HepG2 (cell line): ENCODE measurements around the gene FDXR. TPM values are rescaled to one million over a fixed set of nuclear protein-coding genes. Genes with fewer than 3 reads are reported as not detected.

Experiments used
- ATM ChIP-seq: fragments of 450-650 bp; IDR thresholded peaks from 2 replicates; pipeline ENCODE4 v1.7.1; 2017; ENCODE audit warnings: mild to moderate bottlenecking, borderline replicate concordance
- CREB1 ChIP-seq, 2 experiments: fragments of 450-650 bp in 1 of 2; IDR thresholded peaks; 2 replicates each; pipeline ENCODE4 v1.6.1; 2016 to 2017; ENCODE audit warnings: control low read depth in 1 of 2, mild to moderate bottlenecking in 1 of 2, missing compliant biosample characterization in 1 of 2, missing genetic modification characterization in 1 of 2
- MAZ ChIP-seq, 2 experiments: sonication (generic) in 1 of 2; formaldehyde crosslinking in 1 of 2; IDR thresholded peaks; 2 replicates each; pipeline versions ENCODE4 v1.5.0 to v1.6.1; 2012 to 2020; ENCODE audit warnings: low read depth in 2 of 2, mild to moderate bottlenecking in 2 of 2, borderline replicate concordance in 1 of 2, improper control_type of control experiment in 1 of 2, low read length in 1 of 2, missing genetic modification reagents in 1 of 2, moderate library complexity in 1 of 2
- NCOA5 ChIP-seq: sonication (generic); formaldehyde crosslinking; IDR thresholded peaks from 2 replicates; pipeline ENCODE4 v1.4.0; 2020; ENCODE audit warnings: missing genetic modification reagents
- NR3C1 ChIP-seq: sonication (generic); formaldehyde crosslinking; IDR thresholded peaks from 2 replicates; pipeline ENCODE4 v1.4.0; 2020; ENCODE audit warnings: missing genetic modification reagents
- SETDB1 ChIP-seq: sonication (generic); formaldehyde crosslinking; IDR thresholded peaks from 2 replicates; pipeline ENCODE4 v1.5.1; 2020; ENCODE audit warnings: missing genetic modification reagents, mild to moderate bottlenecking, borderline replicate concordance
- TBP ChIP-seq: sonication (generic); formaldehyde crosslinking; IDR thresholded peaks from 2 replicates; pipeline ENCODE4 v1.5.0; 2020; ENCODE audit warnings: missing genetic modification reagents
- TBX3 ChIP-seq: fragments of 450-650 bp; IDR thresholded peaks from 2 replicates; pipeline ENCODE4 v1.6.1; 2017; ENCODE audit warnings: antibody characterized with exemption, mild to moderate bottlenecking, inconsistent platforms, borderline replicate concordance
- ZC3H4 ChIP-seq: sonication (generic); formaldehyde crosslinking; IDR thresholded peaks from 2 replicates; pipeline ENCODE4 v1.4.0; 2020; ENCODE audit warnings: missing genetic modification reagents, borderline replicate concordance
- ZNF260 ChIP-seq: sonication (generic); formaldehyde crosslinking; IDR thresholded peaks from 2 replicates; pipeline ENCODE4 v1.4.0; 2020; ENCODE audit warnings: missing genetic modification reagents, low read depth, mild to moderate bottlenecking, borderline replicate concordance
- ZNF30 ChIP-seq: sonication (generic); formaldehyde crosslinking; IDR thresholded peaks from 2 replicates; pipeline ENCODE4 v1.5.0; 2020; ENCODE audit warnings: mild to moderate bottlenecking, missing genetic modification reagents
- ZNF331 ChIP-seq: sonication (generic); formaldehyde crosslinking; IDR thresholded peaks from 2 replicates; pipeline ENCODE4 v1.4.0; 2020; ENCODE audit warnings: missing genetic modification reagents
- ZNF343 ChIP-seq: sonication (generic); formaldehyde crosslinking; IDR thresholded peaks from 2 replicates; pipeline ENCODE4 v1.4.0; 2020; ENCODE audit warnings: mild to moderate bottlenecking, missing genetic modification reagents
- ZNF670 ChIP-seq: sonication (generic); formaldehyde crosslinking; IDR thresholded peaks from 2 replicates; pipeline ENCODE4 v1.8.0; 2022; ENCODE audit warnings: mild to moderate bottlenecking, missing genetic modification reagents, borderline replicate concordance
- ZNF780A ChIP-seq: sonication (generic); formaldehyde crosslinking; IDR thresholded peaks from 2 replicates; pipeline ENCODE4 v1.8.0; 2022; ENCODE audit warnings: mild to moderate bottlenecking, missing genetic modification reagents, moderate library complexity
- polyA plus RNA-seq, 8 experiments: library from polyadenylated mRNA; depleted of rRNA in 3 of 8; stranded (reverse) in 7 of 8; unstranded in 1 of 8; fragments of >200 nt; fragmentation: Illumina TruSeq in 4 of 8; extraction: Trizol in 4 of 8; gene quantifications; 2 replicates each; pipeline versions ENCODE4 v1.2.1 to v1.2.3, GENCODE V29; 2011 to 2016; ENCODE audit warnings: low read depth in 4 of 8, missing spikeins in 1 of 8, mixed read lengths in 1 of 8; ENCODE audit not compliant: insufficient read depth in 1 of 8
- total RNA-seq, 5 experiments: library from RNA; depleted of rRNA; stranded (reverse); fragments of >200 nt; fragmentation: Illumina TruSeq; extraction: Trizol; gene quantifications; 2 replicates each; pipeline ENCODE4 v1.2.3, GENCODE V29; 2016; ENCODE audit warnings: low read depth in 1 of 5
- TF ChIP-seq, protein P1 (sequence below), 2 experiments: fragments of 450-650 bp in 1 of 2; sonication (generic) in 1 of 2; formaldehyde crosslinking; IDR thresholded peaks; 2 replicates each; pipeline versions ENCODE4 v1.5.0 to v1.8.0; 2020 to 2022; ENCODE audit warnings: mild to moderate bottlenecking in 1 of 2, missing genetic modification reagents in 1 of 2
- TF ChIP-seq, protein P2 (sequence below): sonication (generic); formaldehyde crosslinking; conservative IDR thresholded peaks from 2 replicates; pipeline ENCODE4 v1.4.0; 2020; ENCODE audit warnings: missing genetic modification reagents
- TF ChIP-seq, protein P3 (sequence below): sonication (generic); formaldehyde crosslinking; IDR thresholded peaks from 2 replicates; pipeline ENCODE4 v1.5.0; 2020; ENCODE audit warnings: mild to moderate bottlenecking, missing genetic modification reagents
- TF ChIP-seq, protein P4 (sequence below): sonication (generic); formaldehyde crosslinking; IDR thresholded peaks from 2 replicates; pipeline ENCODE4 v1.4.0; 2020; ENCODE audit warnings: mild to moderate bottlenecking, missing genetic modification reagents, borderline replicate concordance

FDXR gene
- total and polyA plus RNA-seq, 2 of the 13 experiments (the other 11 are each of a cell fraction or from before 2014, with no cell fraction given) = 23.4 to 116 TPM

DNA sequence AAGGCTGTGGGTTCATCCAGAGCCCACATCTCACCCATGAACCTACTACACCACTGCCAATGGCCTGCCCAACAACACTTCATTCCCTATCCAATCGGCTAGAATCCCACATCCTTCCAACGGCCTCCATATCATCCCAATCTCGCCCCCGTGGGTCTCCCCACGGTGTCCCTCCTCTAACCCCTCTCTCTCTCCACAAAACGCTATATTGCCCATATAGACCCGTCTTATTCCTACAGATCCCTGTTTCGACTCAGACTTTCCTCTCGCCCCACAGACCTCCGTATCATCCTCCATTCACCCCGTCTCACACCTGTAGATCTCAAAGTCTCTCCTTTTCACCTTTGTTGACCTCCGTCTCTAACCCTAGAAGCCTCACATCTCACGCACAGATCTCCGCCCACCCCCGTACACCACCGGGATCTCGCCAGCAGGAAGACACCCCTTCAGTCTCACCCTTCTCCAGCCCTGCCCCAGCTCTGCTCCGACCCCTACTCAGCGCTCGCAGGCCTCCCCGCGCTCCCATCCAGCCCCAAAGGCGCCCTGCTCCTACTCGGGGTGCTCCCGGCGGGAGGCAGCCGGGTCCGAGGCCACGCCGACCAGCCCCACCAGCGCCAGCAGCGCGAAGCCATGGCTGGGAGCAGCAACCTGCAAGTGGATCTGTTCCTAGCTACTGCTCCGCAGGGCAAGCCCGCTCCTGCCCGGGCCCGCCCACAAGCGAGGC lies at the start of gene FDXR (continued):
- TF ChIP-seq, protein P1, sequence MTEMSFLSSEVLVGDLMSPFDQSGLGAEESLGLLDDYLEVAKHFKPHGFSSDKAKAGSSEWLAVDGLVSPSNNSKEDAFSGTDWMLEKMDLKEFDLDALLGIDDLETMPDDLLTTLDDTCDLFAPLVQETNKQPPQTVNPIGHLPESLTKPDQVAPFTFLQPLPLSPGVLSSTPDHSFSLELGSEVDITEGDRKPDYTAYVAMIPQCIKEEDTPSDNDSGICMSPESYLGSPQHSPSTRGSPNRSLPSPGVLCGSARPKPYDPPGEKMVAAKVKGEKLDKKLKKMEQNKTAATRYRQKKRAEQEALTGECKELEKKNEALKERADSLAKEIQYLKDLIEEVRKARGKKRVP (CRISPR knock-in tag; IDR thresholded peaks at IDR 0.05) = no peak; a peak in 1 of 4 replicates
- TF ChIP-seq ZNF780A (no peak), ZNF670 (CRISPR knock-in tag) (peak; percentile 89; the same call in 1 of the 2 replicates), CREB1 (IDR thresholded peaks at IDR 0.05) (no peak), CREB1 (CRISPR knock-in tag; IDR thresholded peaks at IDR 0.05) (no peak), SETDB1 (CRISPR knock-in tag) (no peak), MAZ (IDR thresholded peaks at IDR 0.05; ENCODE audit: borderline replicate concordance, low read depth, low read length) (no peak), MAZ (CRISPR knock-in tag; IDR thresholded peaks at IDR 0.05; ENCODE audit: low read depth) (no peak; the same call in 1 of the 2 replicates), ZNF331 (CRISPR knock-in tag) (peak; percentile 86), ATM (no peak), ZNF260 (CRISPR knock-in tag) (no peak), TBX3 (no peak), TBP (CRISPR knock-in tag) (no peak), NR3C1 (no peak), ZNF30 (CRISPR knock-in tag) (no peak), NCOA5 (no peak), ZNF343 (CRISPR knock-in tag) (no peak), ZC3H4 (CRISPR knock-in tag) (no peak; the same call in none of the 2 replicates)
- TF ChIP-seq, protein P2, sequence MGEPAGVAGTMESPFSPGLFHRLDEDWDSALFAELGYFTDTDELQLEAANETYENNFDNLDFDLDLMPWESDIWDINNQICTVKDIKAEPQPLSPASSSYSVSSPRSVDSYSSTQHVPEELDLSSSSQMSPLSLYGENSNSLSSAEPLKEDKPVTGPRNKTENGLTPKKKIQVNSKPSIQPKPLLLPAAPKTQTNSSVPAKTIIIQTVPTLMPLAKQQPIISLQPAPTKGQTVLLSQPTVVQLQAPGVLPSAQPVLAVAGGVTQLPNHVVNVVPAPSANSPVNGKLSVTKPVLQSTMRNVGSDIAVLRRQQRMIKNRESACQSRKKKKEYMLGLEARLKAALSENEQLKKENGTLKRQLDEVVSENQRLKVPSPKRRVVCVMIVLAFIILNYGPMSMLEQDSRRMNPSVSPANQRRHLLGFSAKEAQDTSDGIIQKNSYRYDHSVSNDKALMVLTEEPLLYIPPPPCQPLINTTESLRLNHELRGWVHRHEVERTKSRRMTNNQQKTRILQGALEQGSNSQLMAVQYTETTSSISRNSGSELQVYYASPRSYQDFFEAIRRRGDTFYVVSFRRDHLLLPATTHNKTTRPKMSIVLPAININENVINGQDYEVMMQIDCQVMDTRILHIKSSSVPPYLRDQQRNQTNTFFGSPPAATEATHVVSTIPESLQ (CRISPR knock-in tag) = peak; percentile 96; the same call in 1 of the 2 replicates
- TF ChIP-seq, protein P3, sequence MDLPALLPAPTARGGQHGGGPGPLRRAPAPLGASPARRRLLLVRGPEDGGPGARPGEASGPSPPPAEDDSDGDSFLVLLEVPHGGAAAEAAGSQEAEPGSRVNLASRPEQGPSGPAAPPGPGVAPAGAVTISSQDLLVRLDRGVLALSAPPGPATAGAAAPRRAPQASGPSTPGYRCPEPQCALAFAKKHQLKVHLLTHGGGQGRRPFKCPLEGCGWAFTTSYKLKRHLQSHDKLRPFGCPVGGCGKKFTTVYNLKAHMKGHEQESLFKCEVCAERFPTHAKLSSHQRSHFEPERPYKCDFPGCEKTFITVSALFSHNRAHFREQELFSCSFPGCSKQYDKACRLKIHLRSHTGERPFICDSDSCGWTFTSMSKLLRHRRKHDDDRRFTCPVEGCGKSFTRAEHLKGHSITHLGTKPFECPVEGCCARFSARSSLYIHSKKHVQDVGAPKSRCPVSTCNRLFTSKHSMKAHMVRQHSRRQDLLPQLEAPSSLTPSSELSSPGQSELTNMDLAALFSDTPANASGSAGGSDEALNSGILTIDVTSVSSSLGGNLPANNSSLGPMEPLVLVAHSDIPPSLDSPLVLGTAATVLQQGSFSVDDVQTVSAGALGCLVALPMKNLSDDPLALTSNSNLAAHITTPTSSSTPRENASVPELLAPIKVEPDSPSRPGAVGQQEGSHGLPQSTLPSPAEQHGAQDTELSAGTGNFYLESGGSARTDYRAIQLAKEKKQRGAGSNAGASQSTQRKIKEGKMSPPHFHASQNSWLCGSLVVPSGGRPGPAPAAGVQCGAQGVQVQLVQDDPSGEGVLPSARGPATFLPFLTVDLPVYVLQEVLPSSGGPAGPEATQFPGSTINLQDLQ (CRISPR knock-in tag) = no peak; the same call in 1 of the 2 replicates
- TF ChIP-seq, protein P4, sequence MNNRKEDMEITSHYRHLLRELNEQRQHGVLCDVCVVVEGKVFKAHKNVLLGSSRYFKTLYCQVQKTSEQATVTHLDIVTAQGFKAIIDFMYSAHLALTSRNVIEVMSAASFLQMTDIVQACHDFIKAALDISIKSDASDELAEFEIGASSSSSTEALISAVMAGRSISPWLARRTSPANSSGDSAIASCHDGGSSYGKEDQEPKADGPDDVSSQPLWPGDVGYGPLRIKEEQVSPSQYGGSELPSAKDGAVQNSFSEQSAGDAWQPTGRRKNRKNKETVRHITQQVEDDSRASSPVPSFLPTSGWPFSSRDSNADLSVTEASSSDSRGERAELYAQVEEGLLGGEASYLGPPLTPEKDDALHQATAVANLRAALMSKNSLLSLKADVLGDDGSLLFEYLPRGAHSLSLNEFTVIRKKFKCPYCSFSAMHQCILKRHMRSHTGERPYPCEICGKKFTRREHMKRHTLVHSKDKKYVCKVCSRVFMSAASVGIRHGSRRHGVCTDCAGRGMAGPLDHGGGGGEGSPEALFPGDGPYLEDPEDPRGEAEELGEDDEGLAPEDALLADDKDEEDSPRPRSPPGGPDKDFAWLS = peak; percentile 72; the same call in 1 of the 2 replicates
